NCI-H146 (cell line): ENCODE measurements around the gene COQ6.
"Not testable (repeated sequence)": the region's sequence is repeated elsewhere in the genome, so short reads cannot be mapped to it uniquely, and the experiment has no call there.

ENCODE experiments used
- DNase-seq: peaks from one replicate; lab custom pipeline; 2025; lab: John Stamatoyannopoulos, UW

The COQ6 gene

GRCh38 chr14:73949752-73950734 lies at the start of gene COQ6, which contains the start of gene FAM161B:
TSS of gene COQ6 (plus strand) at chr14:73950302. CDS start at chr14:73950333, 31 bp downstream.
TSS of gene FAM161B (minus strand) at chr14:73950094. CDS start at chr14:73950026, 68 bp downstream.
- peak; percentile 96 for DNase-seq

GRCh38 chr14:73903028-73903427 lies 47.1 kb upstream of the COQ6 start:
- DNase-seq: no peak

GRCh38 chr14:73909681-73910080 lies 40.4 kb upstream of the COQ6 start:
- DNase-seq: no peak

- DNase-seq: no peak
These were observed 36.8 kb upstream of the COQ6 start for GRCh38 chr14:73913256-73913655.

GRCh38 chr14:73916324-73916723 lies 33.8 kb upstream of the COQ6 start:
- no peak for DNase-seq

- not testable (repeated sequence) for DNase-seq
These were observed 30.6 kb upstream of the COQ6 start for GRCh38 chr14:73919457-73919856.

GRCh38 chr14:73924337-73924736 lies 25.8 kb upstream of the COQ6 start:
- DNase-seq: no peak

- DNase-seq: no peak
These were observed 14.4 kb upstream of the COQ6 start for GRCh38 chr14:73935666-73936065.

GRCh38 chr14:73936548-73936947 lies 13.6 kb upstream of the COQ6 start:
- no peak for DNase-seq

GRCh38 chr14:73937012-73937411 lies 13.1 kb upstream of the COQ6 start:
- no peak for DNase-seq

GRCh38 chr14:73942180-73942579 lies 7.9 kb upstream of the COQ6 start:
- no peak for DNase-seq

- DNase-seq: no peak
These were observed 7.0 kb upstream of the COQ6 start for GRCh38 chr14:73943083-73943482.

GRCh38 chr14:73944432-73945158 lies 5.5 kb upstream of the COQ6 start:
- DNase-seq: no peak

- no peak for DNase-seq
These were observed 4.9 kb upstream of the COQ6 start for GRCh38 chr14:73945159-73945670.

- no peak for DNase-seq
These were observed 3.6 kb downstream of the COQ6 start for GRCh38 chr14:73953731-73954130.

- no peak for DNase-seq
These were observed 5.6 kb downstream of the COQ6 start for GRCh38 chr14:73955674-73956073.

- DNase-seq: no peak
These were observed 8.5 kb downstream of the COQ6 start for GRCh38 chr14:73958591-73958990.

GRCh38 chr14:73961192-73961591 lies 11.1 kb downstream of the COQ6 start:
- DNase-seq: no peak

GRCh38 chr14:73965216-73965615 lies 15.1 kb downstream of the COQ6 start:
- DNase-seq: no peak

- DNase-seq: no peak
These were observed 18.8 kb downstream of the COQ6 start for GRCh38 chr14:73968885-73969284.

GRCh38 chr14:73973497-73973896 lies 23.4 kb downstream of the COQ6 start:
- no peak for DNase-seq

GRCh38 chr14:73976125-73976524 lies 26.0 kb downstream of the COQ6 start:
- no peak for DNase-seq

GRCh38 chr14:73977896-73978295 lies 27.8 kb downstream of the COQ6 start:
- no peak for DNase-seq
